GM19240 (cell line): ENCODE data around the gene SLC30A2.

Experiments used
- DNase-seq: peaks from one replicate; pipeline ENCODE4 v3.0.0; 2011; ENCODE audit warnings: low spot score; ENCODE audit not compliant: insufficient read length

The SLC30A2 gene

DNA sequence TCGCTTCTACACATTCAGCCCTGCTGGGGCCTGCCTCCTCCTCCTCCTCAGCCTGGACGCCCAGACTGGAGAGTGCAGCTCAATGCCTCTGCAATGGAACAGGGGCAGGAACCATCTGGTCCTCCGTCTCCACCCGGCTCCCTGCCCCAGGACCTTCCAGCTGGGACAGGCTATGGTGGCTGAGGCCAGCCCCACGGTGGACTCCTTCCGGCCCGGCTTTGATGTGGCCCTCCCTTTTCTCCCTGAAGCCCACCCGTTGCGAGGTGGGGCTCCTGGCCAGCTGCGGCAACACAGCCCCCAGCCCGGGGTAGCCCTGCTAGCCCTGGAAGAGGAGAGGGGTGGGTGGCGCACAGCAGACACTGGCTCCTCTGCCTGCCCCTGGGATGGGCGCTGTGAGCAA, 22.9 kb downstream of the SLC30A2 start:
- no peak for DNase-seq

DNA sequence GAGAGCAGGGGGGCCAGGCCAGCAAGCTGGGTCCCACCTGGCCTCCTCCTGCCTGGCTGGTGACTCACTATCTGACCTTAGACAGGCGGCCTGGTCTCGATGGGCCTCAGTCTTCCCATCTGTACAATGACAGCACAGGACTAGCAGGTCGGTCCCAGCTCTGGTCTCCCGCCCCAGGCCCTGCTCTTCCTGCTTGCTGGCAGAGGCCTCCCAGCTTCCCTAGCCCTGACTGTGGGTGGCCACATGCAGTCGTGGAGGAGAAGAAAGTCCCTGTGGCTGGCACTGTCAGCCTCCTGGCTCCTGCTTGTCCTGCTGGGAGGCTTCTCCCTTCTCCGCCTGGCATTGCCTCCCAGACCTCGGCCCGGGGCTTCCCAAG, 23.5 kb downstream of the SLC30A2 start:
- DNase-seq: no peak

GRCh38 chr1:26021647-26022403, 24.1 kb downstream of the SLC30A2 start, which contains the start of gene EXTL1:
Gene EXTL1 (plus strand): TSS chr1:26021775. CDS start chr1:26022647, 872 bp downstream.
- DNase-seq: no peak

GRCh38 chr1:26020941-26021646, 24.8 kb downstream of the SLC30A2 start:
- DNase-seq: no peak

- DNase-seq: no peak
Observed at GRCh38 chr1:26020330-26020768, 25.6 kb downstream of the SLC30A2 start.

- DNase-seq: no peak
Observed at GRCh38 chr1:26019641-26020315, 26.1 kb downstream of the SLC30A2 start.

GRCh38 chr1:26017606-26018005, 28.3 kb downstream of the SLC30A2 start:
- DNase-seq: no peak

DNA sequence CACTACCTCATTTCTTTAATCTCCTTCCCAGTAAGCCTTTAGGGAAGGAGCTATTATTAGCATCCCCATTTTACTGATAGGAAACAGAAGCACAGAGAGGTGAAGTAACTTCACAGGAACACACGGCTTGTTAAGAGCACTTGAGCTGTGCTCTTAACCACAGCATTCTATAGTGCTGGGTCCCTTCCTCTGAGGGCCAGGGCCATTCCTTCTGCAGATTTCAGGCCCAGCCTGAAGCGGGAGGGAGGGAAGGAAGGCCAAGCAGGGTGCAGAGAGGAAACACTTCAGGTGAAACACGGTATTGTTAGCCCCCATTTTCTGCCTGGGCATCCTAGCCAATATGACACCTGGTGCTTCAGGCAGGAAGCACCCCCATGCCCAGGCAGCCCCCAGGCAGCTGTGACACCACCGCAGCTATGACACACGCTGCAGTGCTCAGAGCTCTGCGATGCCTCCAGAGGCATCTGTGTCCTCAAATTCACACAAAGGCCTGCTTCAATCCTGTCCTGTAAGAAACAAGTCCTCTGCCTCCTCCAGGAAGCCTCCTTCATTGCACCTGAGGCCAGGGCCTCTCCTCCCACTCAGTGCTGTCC, 28.9 kb downstream of the SLC30A2 start:
- DNase-seq: no peak

GRCh38 chr1:26016258-26016952, 29.5 kb downstream of the SLC30A2 start:
- DNase-seq: no peak

- DNase-seq: no peak
Observed at GRCh38 chr1:26015358-26015757, 30.6 kb downstream of the SLC30A2 start.

- no peak for DNase-seq
Observed at GRCh38 chr1:26014179-26014578, 31.7 kb downstream of the SLC30A2 start.

- DNase-seq: no peak
Observed at GRCh38 chr1:26012864-26013263, 33.1 kb downstream of the SLC30A2 start.

GRCh38 chr1:26010825-26011224, 35.1 kb downstream of the SLC30A2 start:
- no peak for DNase-seq

- no peak for DNase-seq
Observed at GRCh38 chr1:26009796-26010447, 36.0 kb downstream of the SLC30A2 start.

DNA sequence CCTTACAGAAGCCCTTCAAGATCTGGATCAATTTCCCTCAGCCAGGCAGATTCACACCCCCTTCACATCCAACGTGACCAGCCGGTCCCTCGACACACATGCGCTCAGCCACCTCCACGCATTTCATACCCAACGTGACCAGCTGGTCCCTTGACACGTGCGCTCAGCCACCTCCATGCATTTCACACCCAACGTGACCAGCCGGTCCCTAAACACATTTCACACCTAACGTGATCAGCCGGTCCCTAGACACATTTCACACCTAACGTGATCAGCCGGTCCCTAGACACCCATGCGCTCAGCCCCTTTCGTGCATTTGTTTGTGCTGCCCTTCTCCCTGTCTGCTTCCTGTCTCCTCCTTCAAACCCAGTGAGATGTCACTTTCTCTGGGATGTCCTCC, 39.2 kb downstream of the SLC30A2 start:
- no peak for DNase-seq

- DNase-seq: no peak
Observed at GRCh38 chr1:26005434-26006105, 40.3 kb downstream of the SLC30A2 start.

GRCh38 chr1:26003756-26004155, 42.2 kb downstream of the SLC30A2 start:
- DNase-seq: no peak

DNA sequence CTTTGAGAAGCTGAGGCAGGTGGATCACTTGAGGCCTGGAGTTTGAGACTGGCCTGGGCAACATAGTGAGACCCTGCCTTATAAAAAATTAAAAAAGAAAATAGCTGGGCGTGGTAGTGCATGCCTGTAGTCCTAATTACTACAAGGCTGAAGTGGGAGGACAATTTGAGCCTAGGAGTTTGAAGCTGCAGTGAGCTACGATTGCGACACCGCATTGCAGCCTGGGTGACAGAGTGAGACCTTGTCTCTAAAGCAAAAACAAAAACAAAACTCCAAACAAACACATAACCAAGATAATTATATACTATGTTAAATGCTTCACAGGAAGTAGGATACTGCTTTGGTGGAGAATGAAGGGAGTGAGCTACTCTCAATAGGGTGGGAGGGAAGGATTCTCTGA, 42.7 kb downstream of the SLC30A2 start:
- DNase-seq: no peak

DNA sequence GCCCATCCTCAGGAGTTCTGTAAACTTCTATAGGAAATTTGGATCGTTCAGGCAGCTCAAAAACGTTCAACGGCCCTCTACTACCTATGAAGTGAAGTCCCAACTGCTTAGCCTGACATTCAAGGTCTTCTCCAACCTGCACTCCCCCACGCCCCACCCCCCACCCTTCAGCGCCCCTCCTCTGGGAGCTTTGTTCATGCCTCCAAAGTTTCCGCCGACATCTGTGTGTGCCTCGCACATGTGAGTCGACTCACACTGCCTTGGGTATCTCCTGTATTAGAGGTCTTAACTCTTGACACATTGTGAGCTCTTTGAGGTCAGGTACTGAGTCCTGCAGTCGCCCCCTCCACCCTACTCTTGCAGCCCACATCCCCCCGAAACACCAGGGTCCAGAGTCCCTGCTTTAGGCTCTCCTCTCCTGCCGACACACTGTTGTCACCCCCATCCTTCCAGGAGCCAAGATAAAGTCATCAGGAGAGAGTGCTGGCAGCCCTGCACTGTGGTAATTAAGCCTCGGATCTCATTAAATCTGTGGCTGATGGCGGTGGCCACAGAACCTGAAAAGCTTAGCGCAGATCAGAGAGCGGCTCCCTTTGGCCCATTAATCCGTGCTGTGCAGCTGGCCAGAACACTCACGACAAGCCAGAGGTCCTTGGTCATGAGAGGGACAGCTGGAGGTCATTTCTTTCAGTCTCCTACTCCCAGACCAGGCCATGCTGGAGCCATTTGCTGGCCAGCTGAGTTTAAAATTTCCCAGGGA, 46.7 kb downstream of the SLC30A2 start:
- no peak for DNase-seq
